ENCODE measurements around the gene HAPLN3.

DNA sequence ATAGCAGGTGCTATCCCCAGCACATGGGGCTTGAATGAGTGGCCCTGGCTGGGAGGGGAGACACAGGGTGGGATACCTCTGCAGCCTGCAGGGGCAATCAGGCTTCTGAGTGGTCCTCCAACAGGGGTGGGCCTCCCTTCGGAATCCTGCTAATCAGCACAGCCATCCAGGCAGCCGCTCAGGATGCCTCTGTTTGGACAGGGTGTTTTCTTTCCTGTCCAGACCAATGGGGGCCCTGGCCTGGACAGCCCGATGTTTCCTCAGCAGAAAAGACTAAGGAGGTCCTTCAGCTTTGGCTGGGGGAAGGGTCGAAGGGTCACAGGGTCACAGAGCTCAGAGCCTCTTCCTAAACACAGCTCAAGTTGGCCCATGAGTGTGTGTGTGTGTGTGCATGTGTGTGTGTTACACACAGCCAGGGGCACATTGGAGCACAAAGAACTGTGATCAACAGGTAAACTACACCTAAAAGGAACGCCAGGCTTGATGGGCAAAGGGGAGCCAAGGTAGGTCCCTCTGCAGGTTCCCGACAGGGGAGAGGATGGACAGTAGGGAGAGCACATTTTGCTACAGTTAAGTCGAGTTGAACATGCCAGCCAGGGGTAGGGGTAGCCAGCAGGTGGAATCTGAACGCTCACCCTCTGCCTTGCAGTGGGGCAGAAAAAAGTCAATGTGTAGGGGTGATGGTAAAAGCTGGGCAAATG is 1.1 kb upstream of the HAPLN3 start:
- TF ChIP-seq, protein P1, sequence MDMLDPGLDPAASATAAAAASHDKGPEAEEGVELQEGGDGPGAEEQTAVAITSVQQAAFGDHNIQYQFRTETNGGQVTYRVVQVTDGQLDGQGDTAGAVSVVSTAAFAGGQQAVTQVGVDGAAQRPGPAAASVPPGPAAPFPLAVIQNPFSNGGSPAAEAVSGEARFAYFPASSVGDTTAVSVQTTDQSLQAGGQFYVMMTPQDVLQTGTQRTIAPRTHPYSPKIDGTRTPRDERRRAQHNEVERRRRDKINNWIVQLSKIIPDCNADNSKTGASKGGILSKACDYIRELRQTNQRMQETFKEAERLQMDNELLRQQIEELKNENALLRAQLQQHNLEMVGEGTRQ (IDR thresholded peaks at IDR 0.05; ENCODE audit: low read depth, low read length), result no peak
- no peak for TF ChIP-seq FOS (IDR thresholded peaks at IDR 0.05; ENCODE audit: low read depth, low read length)
- no peak for TF ChIP-seq CTCF (conservative IDR thresholded peaks at IDR 0.05; ENCODE audit: low read depth, low read length)
- TF ChIP-seq RCOR1 (IDR thresholded peaks at IDR 0.05; ENCODE audit: insufficient replicate concordance, low read length), result no peak
- TF ChIP-seq RAD21 (IDR thresholded peaks at IDR 0.05; ENCODE audit: low read length), result no peak
- no peak for TF ChIP-seq MAZ (IDR thresholded peaks at IDR 0.05; ENCODE audit: borderline replicate concordance, low read depth, low read length)
- TF ChIP-seq BHLHE40 (IDR thresholded peaks at IDR 0.05; ENCODE audit: low read depth, low read length), result no peak
- no peak for TF ChIP-seq MXI1 (IDR thresholded peaks at IDR 0.05; ENCODE audit: borderline replicate concordance, low read depth, low read length)
- no peak for TF ChIP-seq SMC3 (IDR thresholded peaks at IDR 0.05; ENCODE audit: low read depth, low read length)
- TF ChIP-seq POLR2A (IDR thresholded peaks at IDR 0.05; ENCODE audit: low read depth, low read length), result no peak
- TF ChIP-seq NFE2L2 (IDR thresholded peaks at IDR 0.05; ENCODE audit: low read depth, low read length), result no peak
- TF ChIP-seq MAFK (IDR thresholded peaks at IDR 0.05; ENCODE audit: low read depth, low read length), result no peak
- TF ChIP-seq RFX5 (IDR thresholded peaks at IDR 0.05; ENCODE audit: low read depth, low read length), result no peak

All from IMR-90 (cell line).